Keratinocyte (primary cell): ENCODE results near the gene IRAG1. TPM values are rescaled to one million over a fixed set of nuclear protein-coding genes. Genes with fewer than 3 reads are reported as not detected.

ENCODE experiments used
- DNase-seq: peaks from one replicate; pipeline ENCODE4 v3.0.0-alpha.2; 2011; ENCODE audit warnings: low read depth, missing footprints, low spot score
- FAIRE-seq: peaks from 2 replicates; lab custom pipeline; 2011; peaks lifted over from hg19 to GRCh38; lab: Jason Lieb, UNC
- H2AFZ ChIP-seq: 2 replicates; pipeline ENCODE4 v1.6.0; 2012; ENCODE audit warnings: low read length, control low read depth, inconsistent platforms; ENCODE audit not compliant: control insufficient read depth
- H3K27ac ChIP-seq: 2 replicates; pipeline ENCODE4 v1.5.1; 2011; ENCODE audit warnings: low read length; ENCODE audit not compliant: control insufficient read depth, insufficient read depth
- H3K27me3 ChIP-seq: 3 replicates; pipeline ENCODE4 v1.6.0; 2011; ENCODE audit warnings: low read length; ENCODE audit not compliant: control insufficient read depth, insufficient read depth; ENCODE audit errors: extremely low read depth
- H3K36me3 ChIP-seq, 2 experiments: 2 replicates in 1 of 2; 3 replicates in 1 of 2; pipeline ENCODE4 v1.5.1; 2011; ENCODE audit warnings: low read length in 2 of 2, mild to moderate bottlenecking in 1 of 2; ENCODE audit not compliant: control insufficient read depth in 2 of 2, insufficient read depth in 2 of 2; ENCODE audit errors: extremely low read depth in 1 of 2
- H3K4me1 ChIP-seq: 3 replicates; pipeline ENCODE4 v1.5.1; 2011; ENCODE audit warnings: low read length; ENCODE audit not compliant: control insufficient read depth, insufficient read depth; ENCODE audit errors: extremely low read depth
- H3K4me2 ChIP-seq: 3 replicates; pipeline ENCODE4 v1.6.0; 2011; ENCODE audit warnings: low read depth, low read length; ENCODE audit not compliant: control insufficient read depth, insufficient read depth; ENCODE audit errors: extremely low read depth
- H3K4me3 ChIP-seq, 3 experiments: fragments of 200-600 bp in 1 of 3; sonication (generic) in 1 of 3; 2 replicates in 2 of 3; 3 replicates in 1 of 3; pipeline ENCODE4 v1.5.1; 2011 to 2016; ENCODE audit warnings: low read length in 3 of 3, mild to moderate bottlenecking in 3 of 3, control low read depth in 2 of 3, inconsistent platforms in 1 of 3, low read depth in 1 of 3, mixed read lengths in 1 of 3, mixed run types in 1 of 3, moderate library complexity in 1 of 3; ENCODE audit not compliant: control insufficient read depth in 2 of 3, insufficient read depth in 2 of 3; ENCODE audit errors: extremely low read depth in 1 of 3
- H3K79me2 ChIP-seq: 2 replicates; pipeline ENCODE4 v1.6.0; 2012; ENCODE audit warnings: low read length; ENCODE audit not compliant: control insufficient read depth, insufficient read depth
- H3K9ac ChIP-seq: 3 replicates; pipeline ENCODE4 v1.6.0; 2011; ENCODE audit warnings: low read length; ENCODE audit not compliant: control insufficient read depth, insufficient read depth; ENCODE audit errors: extremely low read depth
- H3K9me1 ChIP-seq: 3 replicates; pipeline ENCODE4 v1.6.0; 2011; ENCODE audit warnings: low read length; ENCODE audit not compliant: control insufficient read depth, insufficient read depth; ENCODE audit errors: extremely low read depth
- H3K9me3 ChIP-seq: 2 replicates; pipeline ENCODE4 v1.5.1; 2012; ENCODE audit warnings: low read depth, low read length; ENCODE audit not compliant: control insufficient read depth
- H4K20me1 ChIP-seq: 3 replicates; pipeline ENCODE4 v1.6.0; 2011; ENCODE audit warnings: low read length; ENCODE audit not compliant: control insufficient read depth, insufficient read depth; ENCODE audit errors: extremely low read depth
- CTCF ChIP-seq, 3 experiments: IDR thresholded peaks in 1 of 3; conservative IDR thresholded peaks in 1 of 3; optimal IDR thresholded peaks in 1 of 3; 2 replicates in 2 of 3; 3 replicates in 1 of 3; pipeline versions ENCODE3 to v1.5.1; 2011; ENCODE audit warnings: low read length in 3 of 3, mild to moderate bottlenecking in 3 of 3, moderate library complexity in 2 of 3, control low read depth in 1 of 3, inconsistent platforms in 1 of 3; ENCODE audit not compliant: insufficient read depth in 2 of 3; ENCODE audit errors: extremely low read depth in 1 of 3
- EZH2 ChIP-seq: IDR thresholded peaks from one replicate; pipeline ENCODE4 v1.6.1; 2012; ENCODE audit warnings: inconsistent platforms, mild to moderate bottlenecking, low read length, moderate library complexity
- dilution Hi-C: fragments of 300-500 bp; cut with MboI; formaldehyde crosslinking; loops from one replicate; pipeline ENCODE4 v1.7.0; 2020; ENCODE audit warnings: low sequenced_read_pairs; ENCODE audit not compliant: extremely low pct_ligation_motif_present
- polyA plus RNA-seq, 5 experiments: library from polyadenylated mRNA; depleted of rRNA in 3 of 5; stranded (reverse) in 3 of 5; stranded (forward) in 1 of 5; unstranded in 1 of 5; fragments of >200 nt; gene quantifications; 1 replicate in 1 of 5; 2 replicates in 3 of 5; 3 replicates in 1 of 5; pipeline versions ENCODE4 v1.2.1 to v1.2.3, GENCODE V29; 2011 to 2012; ENCODE audit warnings: missing spikeins in 2 of 5, low read depth in 1 of 5, low replicate concordance in 1 of 5

Gene IRAG1
- polyA plus RNA-seq, 1 donor (not counting 4 experiments of a cell fraction or from before 2014, with no cell fraction given): 0.51 TPM

GRCh38 chr11:10728154-10728553, 34.6 kb upstream of the IRAG1 start:
- Histone ChIP-seq H3K27ac (no peak overlapping the region), H3K36me3 (no peaks in the 10 kb centered on the region), H3K4me2 (no peak overlapping the region), H4K20me1 (no peaks in the 10 kb centered on the region), H3K9ac (no peak overlapping the region), H3K9me1 (no peaks in the 10 kb centered on the region), H3K79me2 (no peaks in the 10 kb centered on the region), H3K4me3 (no peak overlapping the region), H3K4me1 (peaks cover 15% of the 10 kb centered on the region), H2AFZ (no peak overlapping the region), H3K9me3 (peaks cover 8% of the 10 kb centered on the region), H3K27me3 (peaks cover 10% of the 10 kb centered on the region)
- dilution Hi-C loops: loop anchor here (25.0 kb wide), 1 partner anchor 216 kb away; no protein-coding TSS in a partner anchor
- TF ChIP-seq EZH2 (no peak), CTCF (optimal IDR thresholded peaks at IDR 0.05 in 1 of 3, IDR thresholded peaks at IDR 0.05 in 1 of 3, conservative IDR thresholded peaks at IDR 0.05 in 1 of 3; ENCODE audit: extremely low read depth in 1 of 3, insufficient read depth in 2 of 3, low read length in 3 of 3) (no peak)
- FAIRE-seq (no peak), DNase-seq (no peak)

GRCh38 chr11:10727146-10727851, 33.7 kb upstream of the IRAG1 start:
- Histone ChIP-seq H3K4me1 (peaks cover 15% of the 10 kb centered on the region), H3K27me3 (peaks cover 10% of the 10 kb centered on the region), H3K4me2 (no peak overlapping the region), H3K27ac (no peak overlapping the region), H4K20me1 (no peaks in the 10 kb centered on the region), H3K4me3 (no peak overlapping the region), H3K9me3 (peaks cover 8% of the 10 kb centered on the region), H3K9ac (no peak overlapping the region), H3K79me2 (no peaks in the 10 kb centered on the region), H3K36me3 (no peaks in the 10 kb centered on the region), H2AFZ (no peak overlapping the region), H3K9me1 (no peaks in the 10 kb centered on the region)
- dilution Hi-C loops: loop anchor here (25.0 kb wide), 1 partner anchor 215 kb away; no protein-coding TSS in a partner anchor
- DNase-seq (no peak), FAIRE-seq (no peak)
- no peak for TF ChIP-seq EZH2
- no peak for TF ChIP-seq CTCF (optimal IDR thresholded peaks at IDR 0.05 in 1 of 3, IDR thresholded peaks at IDR 0.05 in 1 of 3, conservative IDR thresholded peaks at IDR 0.05 in 1 of 3; ENCODE audit: extremely low read depth in 1 of 3, insufficient read depth in 2 of 3, low read length in 3 of 3)
